Endodermal cell (in vitro differentiated cells): ENCODE results near the gene CRIP1. TPM values are rescaled to one million over a fixed set of nuclear protein-coding genes. Genes with fewer than 3 reads are reported as not detected.

Experiments
- DNase-seq: peaks from one replicate; pipeline ENCODE4 v3.0.0-alpha.2; 2017
- H3K27ac ChIP-seq: 2 replicates; pipeline ENCODE4 v1.5.1; 2013; ENCODE audit warnings: mild to moderate bottlenecking, low read depth, low read length, moderate library complexity
- H3K27me3 ChIP-seq: 2 replicates; pipeline ENCODE4 v1.6.1; 2013; ENCODE audit warnings: mild to moderate bottlenecking, low read length, moderate library complexity; ENCODE audit not compliant: insufficient read depth, control insufficient read depth, poor library complexity, severe bottlenecking
- H3K36me3 ChIP-seq: 2 replicates; pipeline ENCODE4 v1.7.0; 2013; ENCODE audit warnings: mild to moderate bottlenecking, low read length, moderate library complexity; ENCODE audit not compliant: control insufficient read depth, insufficient read depth
- H3K4me1 ChIP-seq: one replicate; pipeline ENCODE4 v1.7.0; 2013; ENCODE audit warnings: low read length; ENCODE audit not compliant: control insufficient read depth, insufficient read depth
- H3K4me3 ChIP-seq: 2 replicates; pipeline ENCODE4 v1.5.1; 2013; ENCODE audit warnings: mild to moderate bottlenecking, low read length, moderate library complexity
- H3K9ac ChIP-seq: 2 replicates; pipeline ENCODE4 v1.6.1; 2013; ENCODE audit warnings: mild to moderate bottlenecking, low read length, moderate library complexity; ENCODE audit not compliant: poor library complexity, severe bottlenecking; ENCODE audit errors: extremely low read depth
- H3K9me3 ChIP-seq: 2 replicates; pipeline ENCODE4 v1.6.1; 2013; ENCODE audit warnings: mild to moderate bottlenecking, low read length, moderate library complexity; ENCODE audit not compliant: control insufficient read depth
- H3K27ac Mint-ChIP-seq: 2 replicates; pipeline ENCODE4 v1.8.0; 2020; ENCODE audit warnings: mixed read lengths
- H3K27me3 Mint-ChIP-seq: 2 replicates; pipeline ENCODE4 v1.8.0; 2021; ENCODE audit warnings: mild to moderate bottlenecking, mixed read lengths; ENCODE audit not compliant: insufficient read depth
- H3K36me3 Mint-ChIP-seq: 2 replicates; pipeline ENCODE4 v1.8.0; 2020; ENCODE audit warnings: low read depth, mixed read lengths
- H3K4me1 Mint-ChIP-seq: 2 replicates; pipeline ENCODE4 v1.8.0; 2020; ENCODE audit warnings: mixed read lengths
- H3K4me3 Mint-ChIP-seq: 2 replicates; pipeline ENCODE4 v1.8.0; 2020; ENCODE audit warnings: mild to moderate bottlenecking, moderate library complexity, mixed read lengths
- H3K9me3 Mint-ChIP-seq: 2 replicates; pipeline ENCODE4 v1.8.0; 2020; ENCODE audit warnings: mild to moderate bottlenecking, mixed read lengths
- WGBS, 2 experiments: methylation state at CpG; one replicate each; pipeline versions ENCODE4 v1.1.5 to v1.1.7; 2013; ENCODE audit warnings: missing lambda C conversion rate in 2 of 2, mixed read lengths in 1 of 2; ENCODE audit not compliant: insufficient coverage in 1 of 2, insufficient read length in 1 of 2; 5-methylcytosine and 5-hydroxymethylcytosine counted together
- total RNA-seq, 2 donors: library from RNA; stranded (reverse); fragmentation: NEBNext Ultra II Directional in 1 of 2; extraction: Animal tissue kit (Norgen Biotek cat#: 25700) in 1 of 2; gene quantifications; 2 replicates in 1 of 2; 3 replicates in 1 of 2; pipeline ENCODE4 v1.2.1, GENCODE V29; 2021
- TF ChIP-seq, protein P1 (sequence below): fragments of 200-600 bp; sonication (generic); conservative IDR thresholded peaks from 2 replicates; pipeline ENCODE4 v1.5.0; 2021; ENCODE audit warnings: antibody characterized with exemption, mild to moderate bottlenecking

Gene CRIP1
- total RNA-seq, 2 donors from 2014 or later: 7.0 to 47.1 TPM

DNA sequence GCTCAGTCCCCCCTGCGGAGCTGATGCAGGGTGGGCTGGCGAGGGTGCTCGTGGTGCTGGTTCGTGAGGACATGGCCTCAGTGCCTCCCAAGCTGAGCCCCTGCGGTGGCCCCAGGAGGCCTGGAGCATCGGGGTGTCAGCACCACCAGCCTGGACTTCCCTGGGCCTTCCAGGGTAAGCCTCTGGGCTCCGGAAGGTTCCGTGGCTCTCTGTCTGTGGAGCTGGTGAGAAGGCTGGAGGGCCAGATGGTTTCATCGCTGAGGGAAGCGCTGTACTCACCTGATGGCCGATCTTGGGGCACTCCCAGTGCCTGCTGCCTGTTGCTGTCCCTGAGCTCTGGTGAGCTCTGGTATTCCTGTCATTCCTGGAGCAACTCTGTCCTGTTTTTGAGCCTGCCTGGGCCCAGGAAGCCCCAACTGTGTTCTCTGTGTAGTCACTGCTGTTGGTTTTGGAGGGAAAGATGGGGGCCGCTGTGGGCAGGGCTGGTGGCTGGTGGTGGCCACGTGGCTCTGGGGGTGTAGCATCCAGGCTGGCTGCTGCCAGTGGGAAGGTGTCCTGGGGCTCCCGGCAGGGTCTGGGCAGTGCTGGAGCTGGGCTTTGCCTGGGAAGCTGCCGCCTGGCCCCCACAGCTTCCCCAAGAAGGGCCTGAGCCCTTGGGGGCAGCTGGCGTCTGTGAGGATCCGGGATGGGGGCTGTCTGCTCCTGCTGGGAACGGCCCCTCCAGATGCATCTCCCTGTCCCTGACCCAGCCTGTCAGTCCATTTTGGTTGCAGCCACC is 48.8 kb upstream of the CRIP1 start:
- H3K4me1 Mint-ChIP-seq: no peaks in the 10 kb centered on the region
- no peak overlapping the region for H3K9ac ChIP-seq
- H3K4me3 Mint-ChIP-seq: no peak overlapping the region
- no peaks in the 10 kb centered on the region for H3K9me3 Mint-ChIP-seq
- H3K4me3 ChIP-seq: no peak overlapping the region
- H3K9me3 ChIP-seq: no peaks in the 10 kb centered on the region
- no peak overlapping the region for H3K27ac Mint-ChIP-seq
- H3K4me1 ChIP-seq: no peaks in the 10 kb centered on the region
- TF ChIP-seq, protein P1, sequence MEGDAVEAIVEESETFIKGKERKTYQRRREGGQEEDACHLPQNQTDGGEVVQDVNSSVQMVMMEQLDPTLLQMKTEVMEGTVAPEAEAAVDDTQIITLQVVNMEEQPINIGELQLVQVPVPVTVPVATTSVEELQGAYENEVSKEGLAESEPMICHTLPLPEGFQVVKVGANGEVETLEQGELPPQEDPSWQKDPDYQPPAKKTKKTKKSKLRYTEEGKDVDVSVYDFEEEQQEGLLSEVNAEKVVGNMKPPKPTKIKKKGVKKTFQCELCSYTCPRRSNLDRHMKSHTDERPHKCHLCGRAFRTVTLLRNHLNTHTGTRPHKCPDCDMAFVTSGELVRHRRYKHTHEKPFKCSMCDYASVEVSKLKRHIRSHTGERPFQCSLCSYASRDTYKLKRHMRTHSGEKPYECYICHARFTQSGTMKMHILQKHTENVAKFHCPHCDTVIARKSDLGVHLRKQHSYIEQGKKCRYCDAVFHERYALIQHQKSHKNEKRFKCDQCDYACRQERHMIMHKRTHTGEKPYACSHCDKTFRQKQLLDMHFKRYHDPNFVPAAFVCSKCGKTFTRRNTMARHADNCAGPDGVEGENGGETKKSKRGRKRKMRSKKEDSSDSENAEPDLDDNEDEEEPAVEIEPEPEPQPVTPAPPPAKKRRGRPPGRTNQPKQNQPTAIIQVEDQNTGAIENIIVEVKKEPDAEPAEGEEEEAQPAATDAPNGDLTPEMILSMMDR: no peak
- 94 to 98% methylated on average over 15 to 18 of the region's 18 CpGs for WGBS, 2 experiments
- no peaks in the 10 kb centered on the region for H3K27me3 ChIP-seq
- peaks cover 25% of the 10 kb centered on the region for H3K36me3 ChIP-seq
- H3K27ac ChIP-seq: no peak overlapping the region
- peaks cover 48% of the 10 kb centered on the region for H3K36me3 Mint-ChIP-seq
- H3K27me3 Mint-ChIP-seq: no peaks in the 10 kb centered on the region
- no peak for DNase-seq

DNA sequence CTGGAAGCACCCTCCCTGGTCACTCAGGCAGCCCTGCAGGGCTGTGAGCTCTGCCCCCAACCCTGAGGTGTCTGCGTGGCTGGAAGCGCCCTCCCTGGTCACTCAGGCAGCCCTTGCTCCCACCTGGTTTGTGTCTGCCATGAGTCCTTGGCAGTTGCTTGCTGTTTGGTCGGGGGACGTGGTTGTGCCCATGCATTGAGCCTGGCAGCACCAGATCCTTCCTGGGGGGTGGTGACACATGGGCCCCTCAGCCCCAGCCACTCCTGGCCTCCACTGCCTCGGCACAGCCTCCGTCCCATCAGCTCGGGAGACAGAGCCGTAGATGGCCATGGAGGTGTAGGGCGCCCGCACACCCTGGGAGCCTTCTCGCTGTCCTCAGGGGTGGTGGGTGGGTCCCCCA is 47.5 kb upstream of the CRIP1 start:
- Mint-ChIP-seq H3K36me3 (peaks cover 42% of the 10 kb centered on the region), H3K27me3 (no peaks in the 10 kb centered on the region), H3K4me3 (no peak overlapping the region), H3K9me3 (no peaks in the 10 kb centered on the region), H3K27ac (no peak overlapping the region), H3K4me1 (no peaks in the 10 kb centered on the region)
- H3K4me3 ChIP-seq: no peak overlapping the region
- H3K9me3 ChIP-seq: no peaks in the 10 kb centered on the region
- H3K36me3 ChIP-seq: peaks cover 30% of the 10 kb centered on the region
- 91 to 93% methylated on average over 6 to 11 of the region's 11 CpGs for WGBS, 2 experiments
- DNase-seq: no peak
- H3K27ac ChIP-seq: no peak overlapping the region
- no peak overlapping the region for H3K9ac ChIP-seq
- H3K4me1 ChIP-seq: no peaks in the 10 kb centered on the region
- H3K27me3 ChIP-seq: no peaks in the 10 kb centered on the region
- TF ChIP-seq, protein P1: no peak

DNA sequence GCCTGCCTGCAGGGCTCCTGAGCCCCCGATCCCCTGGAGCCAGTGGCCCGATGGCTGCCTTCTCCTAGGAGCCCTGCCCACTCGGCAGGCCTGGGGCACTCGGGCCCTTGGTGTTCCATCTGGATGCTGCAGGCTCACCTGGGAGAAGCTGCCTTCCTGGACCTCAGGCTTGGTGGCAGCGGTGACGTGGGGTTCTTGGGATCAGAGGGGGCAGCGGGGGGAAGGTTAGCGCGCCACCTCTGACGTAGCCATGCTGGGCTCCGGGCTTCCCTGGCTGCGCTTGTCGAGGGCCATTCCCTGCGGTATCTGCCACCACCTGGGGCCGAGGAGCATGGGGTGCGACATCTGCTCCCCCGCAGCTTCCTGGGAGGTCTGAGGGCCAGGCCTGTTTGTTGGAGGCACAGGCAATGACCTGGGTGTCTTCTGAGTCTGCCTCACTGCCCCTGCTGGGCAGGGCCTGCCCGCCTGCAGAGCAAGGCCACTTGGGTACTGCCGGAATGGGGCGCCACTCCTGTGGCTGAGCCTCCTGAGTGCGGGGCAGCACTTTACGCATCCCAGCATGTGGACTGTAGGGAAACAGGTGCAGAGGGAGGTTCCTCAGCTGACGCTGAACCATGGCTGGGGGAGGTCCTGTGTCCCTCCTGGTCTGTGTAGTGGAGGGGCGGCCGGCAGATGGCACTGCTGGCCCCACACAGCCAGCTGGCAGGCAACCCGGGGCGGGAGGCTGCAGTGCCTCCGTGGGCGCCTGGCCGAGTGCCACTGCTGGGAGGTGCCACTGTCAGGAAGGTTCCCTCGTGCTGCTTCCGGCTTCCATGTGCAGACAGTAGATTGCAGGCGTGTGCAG is 46.8 kb upstream of the CRIP1 start:
- no peak overlapping the region for H3K27ac Mint-ChIP-seq
- 95% methylated on average over 18 to 33 of the region's 33 CpGs for WGBS, 2 experiments
- Histone ChIP-seq H3K36me3 (peaks cover 30% of the 10 kb centered on the region), H3K4me1 (no peaks in the 10 kb centered on the region), H3K4me3 (no peak overlapping the region), H3K27me3 (no peaks in the 10 kb centered on the region), H3K27ac (no peak overlapping the region), H3K9me3 (no peaks in the 10 kb centered on the region), H3K9ac (no peak overlapping the region)
- no peak overlapping the region for H3K4me3 Mint-ChIP-seq
- no peaks in the 10 kb centered on the region for H3K4me1 Mint-ChIP-seq
- TF ChIP-seq, protein P1: no peak
- H3K27me3 Mint-ChIP-seq: no peaks in the 10 kb centered on the region
- H3K9me3 Mint-ChIP-seq: no peaks in the 10 kb centered on the region
- no peak for DNase-seq
- H3K36me3 Mint-ChIP-seq: peaks cover 39% of the 10 kb centered on the region
